ENCODE data around the gene PCDHGA6.

DNA sequence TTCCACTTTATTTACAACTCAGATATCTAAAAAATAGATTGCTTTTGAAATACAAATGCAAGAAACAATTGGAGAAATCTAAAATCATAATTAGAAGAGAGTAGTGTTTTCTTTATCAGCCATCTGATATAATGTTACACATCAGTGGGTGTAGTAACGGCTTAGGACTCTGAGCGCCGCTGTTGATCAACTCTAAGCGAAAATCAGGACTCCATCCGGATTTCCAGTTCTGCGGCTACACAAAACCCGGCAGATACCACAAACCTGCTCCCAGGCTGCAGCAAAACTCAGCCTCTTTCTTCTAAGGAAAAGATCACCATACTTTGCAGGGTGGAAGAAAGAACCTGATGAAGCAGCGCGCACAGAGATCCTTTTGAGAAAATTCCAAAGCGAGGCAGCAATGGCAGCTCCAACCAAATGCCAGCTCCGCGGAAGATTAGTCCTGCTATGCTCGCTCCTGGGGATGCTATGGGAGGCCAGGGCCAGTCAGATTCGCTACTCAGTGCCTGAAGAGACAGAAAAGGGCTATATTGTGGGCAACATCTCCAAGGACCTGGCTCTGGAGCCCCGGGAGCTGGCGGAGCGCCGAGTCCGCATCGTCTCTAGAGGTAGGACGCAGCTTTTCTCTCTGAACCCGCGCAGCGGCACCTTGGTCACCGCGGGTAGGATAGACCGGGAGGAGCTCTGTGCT lies 29.0 kb downstream of the PCDHGA6 start, which contains the start of gene PCDHGA9:
- TF ChIP-seq POLR2AphosphoS5 (IDR thresholded peaks at IDR 0.05; ENCODE audit: low read depth, low read length) (no peak), POLR2A (IDR thresholded peaks at IDR 0.05; ENCODE audit: low read depth, low read length) (no peak), TAF1 (IDR thresholded peaks at IDR 0.05; ENCODE audit: low read depth, low read length) (no peak), POU2F2 (IDR thresholded peaks at IDR 0.05; ENCODE audit: low read depth, low read length) (no peak)

All from GM12891 (cell line).